Activated CD8-positive, alpha-beta memory T cell treated with anti-CD3 and anti-CD28 coated beads, Interleukin-2, amount 10 ng/mL, durations not matched to agents 7 days and 5 days (primary cell): ENCODE results near the gene WWC2. TPM values are rescaled to one million over a fixed set of nuclear protein-coding genes. Genes with fewer than 3 reads are reported as not detected.

Source experiments
- ATAC-seq: fragments of 150-1000 bp; cut with Tn5 transposase; one replicate; pipeline ENCODE4 v1.10.0; 2021; ENCODE audit warnings: moderate library complexity
- CTCF ChIA-PET: fragments of 350-600 bp; sonication (Branson Sonifier 250); formaldehyde crosslinking; loops from one replicate; lab custom pipeline; 2021; ENCODE audit warnings: antibody characterized with exemption; lab: Charles Lee
- DNase-seq: peaks from one replicate; pipeline ENCODE4 v3.0.0-alpha.2; 2020
- H3K27ac Mint-ChIP-seq: one replicate; pipeline ENCODE4 v1.8.0; 2021; ENCODE audit warnings: mild to moderate bottlenecking, mixed read lengths
- H3K27me3 Mint-ChIP-seq: one replicate; pipeline ENCODE4 v1.8.0; 2021; ENCODE audit warnings: mixed read lengths
- H3K36me3 Mint-ChIP-seq: one replicate; pipeline ENCODE4 v1.8.0; 2021; ENCODE audit warnings: mild to moderate bottlenecking, mixed read lengths
- H3K4me1 Mint-ChIP-seq: one replicate; pipeline ENCODE4 v1.8.0; 2021; ENCODE audit warnings: mixed read lengths
- H3K4me3 Mint-ChIP-seq: one replicate; pipeline ENCODE4 v1.8.0; 2021; ENCODE audit warnings: mild to moderate bottlenecking, moderate library complexity, mixed read lengths
- H3K9me3 Mint-ChIP-seq: one replicate; pipeline ENCODE4 v1.8.0; 2022; ENCODE audit warnings: low read depth, mixed read lengths
- total RNA-seq, 2 experiments: library from RNA; stranded (reverse); gene quantifications; one replicate each; pipeline ENCODE4 v1.2.3, GENCODE V29; 2021

Gene WWC2
- total RNA-seq, 2 experiments from 2014 or later: 0.05 to 0.20 TPM

DNA sequence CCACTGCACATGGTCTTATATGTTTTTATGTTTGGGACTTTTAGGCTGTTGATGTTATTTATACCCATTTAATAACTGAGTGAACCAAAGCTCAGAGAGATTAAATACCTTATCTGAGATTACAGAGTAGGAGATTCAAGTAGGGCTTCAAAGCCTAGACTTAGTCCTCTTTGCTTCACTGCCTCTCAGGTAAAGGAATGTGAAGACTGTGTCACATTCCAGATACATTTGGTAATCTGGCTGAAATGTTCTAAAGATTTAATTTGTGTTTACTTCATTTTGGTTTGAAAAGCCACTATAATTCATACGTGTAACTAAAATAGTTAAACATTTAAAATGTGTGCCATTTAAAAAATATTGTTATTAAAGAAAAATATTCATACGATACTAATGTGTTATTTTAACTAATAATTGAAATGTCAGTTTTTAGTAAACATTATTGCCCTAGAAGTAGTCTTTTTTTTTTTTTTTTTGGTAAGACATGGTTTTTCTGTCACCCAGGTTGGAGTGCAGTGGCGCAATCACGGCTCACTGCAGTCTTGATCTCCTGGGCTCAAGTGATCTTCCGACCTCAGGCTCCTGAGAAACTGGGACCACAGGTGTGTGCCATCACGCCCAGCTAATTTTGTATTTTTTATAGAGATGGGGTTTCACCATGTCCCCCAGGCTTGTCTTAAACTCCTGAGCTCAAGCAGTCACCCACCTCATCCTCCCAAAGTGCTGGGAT lies 54.3 kb downstream of the WWC2 start:
- CTCF ChIA-PET: interaction anchor here (1.1 kb wide), 1 partner anchor 109 kb away, joined by 3 read pairs; no protein-coding TSS in a partner anchor
- Mint-ChIP-seq H3K36me3 (no peaks in the 10 kb centered on the region), H3K27me3 (peaks cover 4% of the 10 kb centered on the region), H3K9me3 (no peaks in the 10 kb centered on the region), H3K4me3 (no peak overlapping the region), H3K4me1 (no peaks in the 10 kb centered on the region), H3K27ac (no peak overlapping the region)
- DNase-seq (no peak), ATAC-seq (no peak)

GRCh38 chr4:183154701-183155391 lies 55.8 kb downstream of the WWC2 start:
- CTCF ChIA-PET: no interaction called here
- H3K36me3 Mint-ChIP-seq: no peaks in the 10 kb centered on the region
- DNase-seq (no peak), ATAC-seq (no peak)
- H3K9me3 Mint-ChIP-seq: no peaks in the 10 kb centered on the region
- no peak overlapping the region for H3K4me3 Mint-ChIP-seq
- H3K27me3 Mint-ChIP-seq: peaks cover 2% of the 10 kb centered on the region
- no peak overlapping the region for H3K27ac Mint-ChIP-seq
- H3K4me1 Mint-ChIP-seq: no peaks in the 10 kb centered on the region

GRCh38 chr4:183155450-183156184 lies 56.6 kb downstream of the WWC2 start:
- no peaks in the 10 kb centered on the region for H3K36me3 Mint-ChIP-seq
- no peak overlapping the region for H3K4me3 Mint-ChIP-seq
- ATAC-seq: no peak
- peaks cover 9% of the 10 kb centered on the region for H3K27me3 Mint-ChIP-seq
- no peak overlapping the region for H3K27ac Mint-ChIP-seq
- CTCF ChIA-PET: no interaction called here
- H3K9me3 Mint-ChIP-seq: no peaks in the 10 kb centered on the region
- no peak for DNase-seq
- peaks cover 1% of the 10 kb centered on the region for H3K4me1 Mint-ChIP-seq

DNA sequence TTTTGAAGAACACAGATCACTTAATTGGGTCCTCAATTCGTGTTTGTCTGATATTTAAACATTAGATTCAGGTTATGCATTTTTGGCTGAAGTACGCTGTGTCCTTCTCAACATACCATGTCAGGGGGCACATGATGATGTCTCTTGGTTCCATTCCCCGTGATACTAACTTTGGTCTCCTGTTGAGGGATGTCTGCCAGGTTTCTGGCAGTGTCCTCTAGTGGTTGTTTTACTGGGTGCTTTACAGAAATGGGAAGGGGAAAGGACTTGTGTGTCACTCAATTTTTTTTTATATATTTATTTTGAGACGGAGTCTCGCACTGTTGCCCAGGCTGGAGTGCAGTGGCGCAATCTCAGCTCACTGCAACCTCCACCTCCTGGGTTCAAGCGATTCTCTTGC lies 58.2 kb downstream of the WWC2 start:
- no peaks in the 10 kb centered on the region for H3K9me3 Mint-ChIP-seq
- no peak overlapping the region for H3K27ac Mint-ChIP-seq
- peaks cover 9% of the 10 kb centered on the region for H3K27me3 Mint-ChIP-seq
- H3K4me3 Mint-ChIP-seq: no peak overlapping the region
- ATAC-seq: no peak
- CTCF ChIA-PET: no interaction called here
- H3K36me3 Mint-ChIP-seq: no peaks in the 10 kb centered on the region
- DNase-seq: no peak
- H3K4me1 Mint-ChIP-seq: peaks cover 1% of the 10 kb centered on the region

DNA sequence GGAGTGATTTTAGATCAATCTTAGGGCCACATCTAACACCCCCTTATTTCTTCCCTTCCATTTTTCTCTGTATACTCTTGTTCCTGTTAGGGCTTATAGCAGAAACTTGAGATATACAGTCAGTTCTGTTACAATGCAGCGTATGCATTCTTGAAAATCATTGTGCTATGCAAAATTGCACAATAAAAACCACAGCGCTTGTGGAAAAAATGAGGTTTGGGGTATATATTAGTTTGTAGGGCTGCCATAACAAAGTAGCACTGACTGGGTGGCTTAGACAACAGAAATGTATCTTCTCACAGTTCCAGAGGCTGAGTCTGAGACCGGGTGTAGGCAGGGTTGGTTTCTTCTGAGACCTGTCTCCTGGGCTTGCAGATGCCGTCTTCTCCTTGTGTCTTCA lies 59.0 kb downstream of the WWC2 start:
- CTCF ChIA-PET: no interaction called here
- DNase-seq: no peak
- no peak overlapping the region for H3K4me3 Mint-ChIP-seq
- no peaks in the 10 kb centered on the region for H3K9me3 Mint-ChIP-seq
- H3K27ac Mint-ChIP-seq: no peak overlapping the region
- H3K36me3 Mint-ChIP-seq: no peaks in the 10 kb centered on the region
- peaks cover 9% of the 10 kb centered on the region for H3K27me3 Mint-ChIP-seq
- peaks cover 1% of the 10 kb centered on the region for H3K4me1 Mint-ChIP-seq
- ATAC-seq: no peak

DNA sequence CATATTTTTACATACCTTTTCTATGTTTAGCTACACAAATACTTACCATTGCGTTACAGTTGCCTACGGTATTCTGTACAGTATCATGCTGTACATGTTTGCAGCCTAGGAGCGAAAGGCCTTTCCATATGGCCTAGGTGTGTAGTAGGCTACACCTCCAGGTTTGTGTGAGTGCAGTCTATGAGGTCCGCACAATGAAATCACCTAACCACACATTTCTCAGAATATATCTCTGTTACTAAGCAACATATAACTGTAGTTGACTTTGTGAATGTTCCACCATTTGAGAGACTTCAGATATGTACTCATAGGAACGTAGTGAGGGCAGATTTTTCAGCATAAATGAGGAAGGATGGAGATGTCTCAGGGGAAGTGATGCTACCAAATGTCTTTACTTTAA lies 62.6 kb downstream of the WWC2 start:
- no peaks in the 10 kb centered on the region for H3K36me3 Mint-ChIP-seq
- no peak for ATAC-seq
- peaks cover 11% of the 10 kb centered on the region for H3K27me3 Mint-ChIP-seq
- H3K4me3 Mint-ChIP-seq: no peak overlapping the region
- no peak for DNase-seq
- CTCF ChIA-PET: no interaction called here
- no peak overlapping the region for H3K27ac Mint-ChIP-seq
- peaks cover 1% of the 10 kb centered on the region for H3K4me1 Mint-ChIP-seq
- H3K9me3 Mint-ChIP-seq: no peaks in the 10 kb centered on the region

DNA sequence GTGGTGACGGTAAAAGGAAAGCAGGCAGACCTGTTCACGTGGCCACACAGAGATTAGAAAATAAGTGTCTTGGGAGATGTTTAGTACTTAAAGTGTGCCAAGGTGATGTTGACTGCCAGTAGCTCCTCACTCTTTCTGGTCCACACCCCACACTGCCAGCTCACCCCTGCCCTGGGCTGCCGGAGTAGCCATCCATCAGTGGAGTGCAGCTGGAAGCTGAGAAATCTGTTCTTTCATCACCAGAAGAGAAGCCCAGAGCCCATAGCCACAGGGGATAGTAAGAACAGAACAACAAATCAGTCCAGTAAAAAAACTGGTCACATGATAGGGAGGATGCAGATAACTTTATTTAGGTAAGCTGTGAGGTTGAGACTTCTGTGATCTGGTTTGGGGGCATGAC lies 64.1 kb downstream of the WWC2 start:
- H3K27me3 Mint-ChIP-seq: peaks cover 18% of the 10 kb centered on the region
- DNase-seq: no peak
- no peak overlapping the region for H3K27ac Mint-ChIP-seq
- H3K36me3 Mint-ChIP-seq: no peaks in the 10 kb centered on the region
- CTCF ChIA-PET: no interaction called here
- H3K9me3 Mint-ChIP-seq: no peaks in the 10 kb centered on the region
- no peak overlapping the region for H3K4me3 Mint-ChIP-seq
- no peak for ATAC-seq
- peaks cover 1% of the 10 kb centered on the region for H3K4me1 Mint-ChIP-seq

- Mint-ChIP-seq H3K4me3 (no peak overlapping the region), H3K9me3 (no peaks in the 10 kb centered on the region), H3K27me3 (peaks cover 15% of the 10 kb centered on the region), H3K36me3 (no peaks in the 10 kb centered on the region), H3K27ac (no peak overlapping the region), H3K4me1 (peaks cover 1% of the 10 kb centered on the region)
- CTCF ChIA-PET: no interaction called here
- no peak for ATAC-seq
- DNase-seq: no peak
Observed at GRCh38 chr4:183164963-183165362, 65.9 kb downstream of the WWC2 start.

GRCh38 chr4:183165376-183165775 lies 66.3 kb downstream of the WWC2 start:
- no peaks in the 10 kb centered on the region for H3K4me1 Mint-ChIP-seq
- no peak for ATAC-seq
- H3K4me3 Mint-ChIP-seq: no peak overlapping the region
- H3K36me3 Mint-ChIP-seq: no peaks in the 10 kb centered on the region
- no peak overlapping the region for H3K27ac Mint-ChIP-seq
- CTCF ChIA-PET: no interaction called here
- DNase-seq: no peak
- H3K27me3 Mint-ChIP-seq: peaks cover 12% of the 10 kb centered on the region
- no peaks in the 10 kb centered on the region for H3K9me3 Mint-ChIP-seq

DNA sequence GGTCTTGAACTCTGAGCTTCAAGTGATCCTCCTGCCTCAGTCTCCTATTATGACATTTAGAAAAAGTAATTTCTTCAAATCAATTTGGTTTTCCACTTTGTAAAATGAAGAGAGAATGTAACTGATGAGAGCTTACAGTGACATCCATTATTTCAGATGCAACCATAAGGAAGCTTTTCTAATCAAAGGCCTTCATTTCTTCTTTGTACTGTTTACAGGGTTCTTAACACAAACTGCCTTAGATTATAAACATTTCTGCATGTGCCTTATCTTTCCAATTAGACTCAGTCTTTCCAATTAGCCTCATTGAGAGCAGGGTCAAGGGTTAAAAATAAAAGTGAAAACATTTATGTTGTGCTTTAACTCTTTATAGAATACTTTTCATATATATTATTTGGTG lies 71.8 kb downstream of the WWC2 start:
- CTCF ChIA-PET: no interaction called here
- H3K9me3 Mint-ChIP-seq: no peaks in the 10 kb centered on the region
- H3K36me3 Mint-ChIP-seq: no peaks in the 10 kb centered on the region
- no peak overlapping the region for H3K4me3 Mint-ChIP-seq
- H3K27ac Mint-ChIP-seq: no peak overlapping the region
- DNase-seq: no peak
- no peak for ATAC-seq
- H3K27me3 Mint-ChIP-seq: peaks cover 32% of the 10 kb centered on the region
- H3K4me1 Mint-ChIP-seq: no peaks in the 10 kb centered on the region

DNA sequence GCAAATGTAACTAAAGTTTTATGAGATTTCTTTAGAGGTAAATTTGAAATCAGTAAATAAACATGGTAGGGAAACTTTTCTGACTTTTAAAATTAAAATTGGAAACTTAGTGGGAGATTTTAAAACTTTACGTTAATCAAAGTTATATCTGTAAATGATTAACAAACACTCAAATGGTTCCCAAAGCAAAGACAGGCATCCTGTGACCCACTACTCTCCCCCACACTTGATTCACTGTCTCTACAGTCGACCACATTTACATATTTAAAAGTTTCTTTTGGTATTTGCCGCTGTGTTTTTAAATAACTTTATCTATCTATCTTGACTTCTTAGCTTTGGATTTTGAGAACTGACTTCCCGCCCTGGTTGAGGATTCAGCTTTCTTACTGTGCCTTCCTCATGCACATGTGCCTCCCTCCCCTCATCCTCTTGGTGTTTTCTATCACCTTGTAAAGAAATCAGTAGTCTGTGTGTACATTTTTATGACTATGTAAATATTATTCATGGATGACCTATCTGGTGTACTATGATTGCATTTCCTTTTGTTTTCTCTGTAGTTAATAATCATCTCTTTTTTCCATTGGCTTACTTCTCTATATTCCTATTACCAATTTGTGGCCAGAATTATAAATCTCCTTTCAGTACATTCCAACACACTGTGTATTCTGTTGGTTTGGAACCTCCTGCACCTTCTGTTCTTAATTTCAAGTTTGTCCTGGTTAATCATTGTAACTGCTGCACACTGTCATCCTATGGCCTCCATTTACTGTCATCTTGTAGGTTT lies 72.6 kb downstream of the WWC2 start:
- DNase-seq (no peak), ATAC-seq (no peak)
- H3K27ac Mint-ChIP-seq: no peak overlapping the region
- no peaks in the 10 kb centered on the region for H3K36me3 Mint-ChIP-seq
- no peak overlapping the region for H3K4me3 Mint-ChIP-seq
- CTCF ChIA-PET: no interaction called here
- H3K9me3 Mint-ChIP-seq: no peaks in the 10 kb centered on the region
- H3K4me1 Mint-ChIP-seq: no peaks in the 10 kb centered on the region
- peaks cover 35% of the 10 kb centered on the region for H3K27me3 Mint-ChIP-seq

- H3K4me3 Mint-ChIP-seq: no peak overlapping the region
- ATAC-seq (no peak), DNase-seq (no peak)
- H3K4me1 Mint-ChIP-seq: no peaks in the 10 kb centered on the region
- no peaks in the 10 kb centered on the region for H3K9me3 Mint-ChIP-seq
- CTCF ChIA-PET: no interaction called here
- peaks cover 35% of the 10 kb centered on the region for H3K27me3 Mint-ChIP-seq
- H3K36me3 Mint-ChIP-seq: no peaks in the 10 kb centered on the region
- no peak overlapping the region for H3K27ac Mint-ChIP-seq
Observed at GRCh38 chr4:183172881-183173280, 73.8 kb downstream of the WWC2 start.
